GM12892 (cell line): Measurements from ENCODE around the gene PRSS2.
"Not testable (repeated sequence)": the region's sequence is repeated elsewhere in the genome, so short reads cannot be mapped to it uniquely, and the experiment has no call there.

Experiments
- DNase-seq: peaks from one replicate; pipeline ENCODE4 v3.0.0; 2011; ENCODE audit not compliant: insufficient read length
- FAIRE-seq: peaks from 2 replicates; lab custom pipeline; 2011; peaks lifted over from hg19 to GRCh38; lab: Jason Lieb, UNC
- POLR2A ChIP-seq: IDR thresholded peaks from 2 replicates; pipeline ENCODE4 v1.6.1; 2011; ENCODE audit warnings: low read depth, low read length, control low read depth
- POLR2AphosphoS5 ChIP-seq: IDR thresholded peaks from 2 replicates; pipeline ENCODE4 v1.6.1; 2011; ENCODE audit warnings: low read depth, low read length, control low read depth
- TAF1 ChIP-seq: IDR thresholded peaks from 2 replicates; pipeline ENCODE4 v1.6.1; 2011; ENCODE audit warnings: low read depth, mild to moderate bottlenecking, control low read depth, low read length, borderline replicate concordance

The PRSS2 gene

DNA sequence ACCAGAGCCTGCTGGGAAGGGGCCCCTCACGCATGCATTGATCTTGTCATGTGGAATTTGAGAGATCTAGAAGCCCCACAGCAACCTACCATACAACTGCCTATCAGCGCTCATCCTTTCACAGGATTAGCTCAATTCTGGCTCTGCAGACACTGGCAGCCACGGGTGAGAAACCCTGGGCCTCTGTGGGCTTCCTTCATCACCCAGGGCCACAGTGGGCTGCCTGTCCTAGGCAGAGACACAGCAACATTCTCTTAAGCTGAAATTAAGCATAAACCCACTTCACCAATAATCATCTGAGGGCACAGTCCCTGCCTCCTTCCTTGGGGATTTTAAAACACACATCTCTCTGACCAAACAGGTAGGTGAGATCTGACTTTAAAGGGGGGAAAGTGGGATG, 3.3 kb upstream of the PRSS2 start:
- DNase-seq (no peak), FAIRE-seq (no peak)

GRCh38 chr7:142767861-142768260, 2.9 kb upstream of the PRSS2 start:
- TF ChIP-seq POLR2AphosphoS5: no peak
- TF ChIP-seq TAF1: no peak
- TF ChIP-seq POLR2A: no peak
- FAIRE-seq (no peak), DNase-seq (no peak)

More for the DNA sequence above, 3.3 kb upstream of the PRSS2 start:
- TF ChIP-seq TAF1 (no peak), POLR2A (no peak), POLR2AphosphoS5 (no peak)

- not testable (repeated sequence) for FAIRE-seq, DNase-seq
These were observed 1.9 kb upstream of the PRSS2 start for GRCh38 chr7:142768885-142769284.

- DNase-seq (no peak), FAIRE-seq (no peak)
- no peak for TF ChIP-seq POLR2AphosphoS5
These were observed 568 bp downstream of the PRSS2 start for GRCh38 chr7:142771353-142771723.

DNA sequence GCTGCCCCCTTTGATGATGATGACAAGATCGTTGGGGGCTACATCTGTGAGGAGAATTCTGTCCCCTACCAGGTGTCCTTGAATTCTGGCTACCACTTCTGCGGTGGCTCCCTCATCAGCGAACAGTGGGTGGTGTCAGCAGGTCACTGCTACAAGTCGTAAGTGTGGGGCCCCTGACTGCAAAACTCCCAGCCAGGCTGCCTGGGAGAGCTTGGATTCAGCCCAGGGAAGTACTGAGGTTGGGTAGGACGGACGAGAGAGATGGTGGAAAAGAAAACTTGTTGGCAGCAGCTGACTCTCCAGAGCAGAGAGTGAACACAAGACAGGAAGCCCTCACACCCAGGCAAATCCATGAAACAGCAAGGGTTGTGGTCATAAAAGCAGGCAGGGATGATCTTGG, 1.3 kb downstream of the PRSS2 start:
- DNase-seq: no peak
- TF ChIP-seq POLR2A: no peak
- TF ChIP-seq POLR2AphosphoS5: no peak
- no peak for TF ChIP-seq TAF1
- no peak for FAIRE-seq

- DNase-seq (no peak), FAIRE-seq (no peak)
- TF ChIP-seq POLR2AphosphoS5: no peak
- TF ChIP-seq TAF1: no peak
- no peak for TF ChIP-seq POLR2A
These were observed 1.9 kb downstream of the PRSS2 start for GRCh38 chr7:142772673-142773072.

- TF ChIP-seq POLR2A: no peak
- no peak for TF ChIP-seq TAF1
- TF ChIP-seq POLR2AphosphoS5: no peak
- FAIRE-seq (no peak), DNase-seq (no peak)
These were observed 2.5 kb downstream of the PRSS2 start for GRCh38 chr7:142773230-142773629.

GRCh38 chr7:142773937-142774744, 3.4 kb downstream of the PRSS2 start:
- TF ChIP-seq POLR2AphosphoS5 (no peak), TAF1 (no peak), POLR2A (no peak)
- FAIRE-seq: no peak
- DNase-seq: no peak

DNA sequence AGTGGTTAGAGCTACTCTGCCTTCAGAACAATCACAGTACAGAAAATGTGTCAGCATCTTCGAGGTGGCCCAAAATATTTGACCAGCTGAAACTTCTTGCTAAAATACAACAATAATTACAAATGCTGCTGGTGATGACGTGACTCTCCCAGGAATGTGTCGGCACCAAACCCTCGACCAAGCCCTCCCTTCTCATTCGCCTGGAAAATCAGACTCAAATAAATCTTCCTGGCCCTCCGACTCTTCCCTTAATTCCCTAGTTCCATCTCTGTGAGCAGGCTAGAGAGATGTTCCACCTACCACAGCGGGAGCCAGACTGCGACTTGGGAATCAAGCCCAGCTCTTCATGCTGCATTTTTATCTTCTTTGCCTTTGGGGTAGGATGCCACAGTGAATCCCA, 4.1 kb downstream of the PRSS2 start:
- DNase-seq (no peak), FAIRE-seq (no peak)
- TF ChIP-seq TAF1 (no peak), POLR2A (no peak), POLR2AphosphoS5 (no peak)

GRCh38 chr7:142775351-142776115, 4.8 kb downstream of the PRSS2 start:
- FAIRE-seq: not testable (repeated sequence)

DNA sequence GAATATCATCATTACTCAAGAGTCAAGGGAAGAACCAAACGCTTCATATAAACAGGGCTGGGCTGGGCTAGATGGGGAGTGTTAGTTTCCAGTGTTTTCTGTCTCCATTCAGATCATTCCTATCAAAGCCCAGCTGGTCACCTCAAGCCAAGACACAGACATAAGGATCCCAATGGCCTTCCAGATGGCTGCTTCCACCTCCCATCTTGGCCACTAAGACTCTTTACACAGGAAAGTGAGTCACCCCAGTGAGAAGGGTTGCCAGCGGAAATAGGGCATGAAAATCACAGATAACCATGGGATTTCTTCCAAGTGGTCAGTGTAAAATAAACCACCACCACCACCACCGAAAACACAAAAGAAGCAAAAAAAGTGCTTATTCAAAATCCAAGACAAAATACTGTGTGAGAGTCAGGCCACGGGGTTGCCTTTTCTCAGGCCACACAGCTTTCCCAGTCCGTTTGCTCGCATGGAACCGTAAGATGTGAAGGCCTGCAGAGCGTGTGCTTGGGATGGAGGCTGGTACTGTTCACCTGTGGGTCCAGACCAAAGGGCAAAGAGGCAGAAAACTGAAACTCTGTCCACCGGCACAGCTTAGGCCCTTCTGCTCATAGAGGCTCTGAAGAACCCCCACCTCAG, 5.6 kb downstream of the PRSS2 start:
- TF ChIP-seq TAF1 (no peak), POLR2AphosphoS5 (no peak), POLR2A (no peak)
- FAIRE-seq (no peak), DNase-seq (no peak)

More at GRCh38 chr7:142775351-142776115, 4.8 kb downstream of the PRSS2 start:
- DNase-seq: not testable (repeated sequence)

GRCh38 chr7:142776845-142777225, 6.1 kb downstream of the PRSS2 start:
- FAIRE-seq, DNase-seq: not testable (repeated sequence)

DNA sequence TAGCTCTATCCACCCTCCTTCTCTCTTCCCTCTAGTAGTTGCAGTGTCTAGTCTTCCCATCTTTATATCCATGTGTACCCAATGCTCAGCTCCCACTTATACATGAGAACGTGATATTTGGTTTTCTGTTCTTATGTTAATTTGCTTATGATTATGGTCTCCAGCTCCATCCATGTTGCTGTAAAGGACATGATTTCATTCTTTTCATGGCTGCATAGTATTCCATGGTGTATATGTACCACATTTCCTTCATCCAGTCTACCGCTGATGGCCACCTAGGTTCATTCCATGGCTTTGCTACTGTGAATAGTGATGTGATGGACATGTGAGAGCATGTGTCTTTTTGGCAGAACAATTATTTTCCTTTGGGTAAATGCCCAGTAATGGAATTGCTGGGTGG, 6.5 kb downstream of the PRSS2 start:
- FAIRE-seq (no peak), DNase-seq (no peak)
- TF ChIP-seq TAF1: no peak
- TF ChIP-seq POLR2AphosphoS5: no peak
- TF ChIP-seq POLR2A: no peak
